GM12878 (cell line): ENCODE measurements around the gene UBTF. TPM values are rescaled to one million over a fixed set of nuclear protein-coding genes. Genes with fewer than 3 reads are reported as not detected.

Experiments used
- ATAC-seq: fragments of 200-7000 bp; cut with Tn5 transposase; 3 replicates; pipeline ENCODE4 v1.9.1; 2020; ENCODE audit warnings: mild to moderate bottlenecking, moderate library complexity
- BruUV-seq: library from RNA; stranded (reverse); fragments of 400-500 nt; replicated peaks from 2 replicates; lab custom pipeline; 2021; lab: Mats Ljungman, UMichigan
- CTCF ChIA-PET: fragments of 300-600 bp; sonication (Branson Sonifier 250); formaldehyde crosslinking; extraction: SDS; loops from one replicate; lab custom pipeline; 2021; ENCODE audit warnings: inconsistent platforms; lab: Yijun Ruan, JAX
- POLR2A ChIA-PET: fragments of 350-600 bp; formaldehyde crosslinking; extraction: SDS; loops from one replicate; lab custom pipeline; 2021; ENCODE audit warnings: inconsistent platforms; lab: Charles Lee
- RAD21 ChIA-PET: fragments of 300-600 bp; sonication (Branson Sonifier 250); formaldehyde crosslinking; loops from one replicate; lab custom pipeline; 2023; ENCODE audit warnings: antibody characterized with exemption; ENCODE audit not compliant: unreplicated experiment; lab: Charles Lee
- SMC1A ChIA-PET: fragments of 300-600 bp; sonication (Branson Sonifier 250); formaldehyde crosslinking; loops from one replicate; lab custom pipeline; 2023; ENCODE audit not compliant: unreplicated experiment, uncharacterized antibody; lab: Charles Lee
- DNase-seq: peaks from one replicate; pipeline ENCODE4 v3.0.0-alpha.2; 2011; ENCODE audit warnings: low read depth, low spot score
- FAIRE-seq: peaks from 3 replicates; lab custom pipeline; 2011; peaks lifted over from hg19 to GRCh38; lab: Jason Lieb, UNC
- H2AFZ ChIP-seq: 2 replicates; pipeline ENCODE4 v1.6.0; 2011; ENCODE audit warnings: low read depth, low read length, control low read depth; ENCODE audit not compliant: control insufficient read depth
- H3K27ac ChIP-seq: 2 replicates; pipeline ENCODE4 v1.5.1; 2011; ENCODE audit warnings: control low read depth; ENCODE audit not compliant: control insufficient read depth, insufficient read depth
- H3K27me3 ChIP-seq, 2 experiments: replicated peaks in 1 of 2; 2 replicates each; pipeline versions ENCODE4 v1.6.0 to v1.6.1; 2011; ENCODE audit warnings: low read length in 1 of 2; ENCODE audit not compliant: control insufficient read depth in 2 of 2, insufficient read depth in 2 of 2
- H3K36me3 ChIP-seq, 2 experiments: 2 replicates each; pipeline ENCODE4 v1.5.1; 2011; ENCODE audit warnings: low read length in 1 of 2; ENCODE audit not compliant: control insufficient read depth in 2 of 2, insufficient read depth in 2 of 2
- H3K4me1 ChIP-seq: 2 replicates; pipeline ENCODE4 v1.6.1; 2011; ENCODE audit warnings: mild to moderate bottlenecking, low read length, moderate library complexity, mixed read lengths; ENCODE audit not compliant: control insufficient read depth, insufficient read depth
- H3K4me2 ChIP-seq: 2 replicates; pipeline ENCODE4 v1.6.0; 2011; ENCODE audit warnings: control low read depth; ENCODE audit not compliant: control insufficient read depth, insufficient read depth
- H3K4me3 ChIP-seq: fragments of 200-600 bp; sonication (generic); 2 replicates; pipeline ENCODE4 v1.5.1; 2016
- H3K79me2 ChIP-seq: 2 replicates; pipeline ENCODE4 v1.6.0; 2011; ENCODE audit warnings: low read length; ENCODE audit not compliant: control insufficient read depth, insufficient read depth
- H3K9ac ChIP-seq: 2 replicates; pipeline ENCODE4 v1.8.0; 2011; ENCODE audit warnings: low read length, control low read depth, mixed read lengths; ENCODE audit not compliant: control insufficient read depth, insufficient read depth
- H3K9me3 ChIP-seq: replicated peaks from 3 replicates; pipeline ENCODE4 v1.5.1; 2011; ENCODE audit warnings: mild to moderate bottlenecking, low read length; ENCODE audit not compliant: control insufficient read depth, insufficient read depth
- H4K20me1 ChIP-seq: 2 replicates; pipeline ENCODE4 v1.6.0; 2011; ENCODE audit not compliant: control insufficient read depth, insufficient read depth
- FOXK2 ChIP-seq: fragments of 450-650 bp; IDR thresholded peaks from 2 replicates; pipeline ENCODE4 v1.6.1; 2017; ENCODE audit warnings: mild to moderate bottlenecking, moderate library complexity
- MEF2A ChIP-seq: IDR thresholded peaks from 2 replicates; pipeline ENCODE4 v1.6.1; 2011; ENCODE audit warnings: low read depth, mild to moderate bottlenecking, low read length, moderate library complexity; ENCODE audit not compliant: insufficient read depth
- MTA3 ChIP-seq: IDR thresholded peaks from 2 replicates; pipeline ENCODE4 v1.6.1; 2012; ENCODE audit warnings: low read length, inconsistent platforms, borderline replicate concordance
- PML ChIP-seq: IDR thresholded peaks from 2 replicates; pipeline ENCODE4 v1.6.1; 2012; ENCODE audit warnings: low read length, inconsistent platforms
- POLR2A ChIP-seq: IDR thresholded peaks from 2 replicates; pipeline ENCODE4 v1.6.1; 2011; ENCODE audit warnings: low read depth, mild to moderate bottlenecking, low read length
- POLR2AphosphoS5 ChIP-seq: IDR thresholded peaks from 2 replicates; pipeline ENCODE4 v1.6.1; 2011; ENCODE audit warnings: mild to moderate bottlenecking, low read length, inconsistent platforms
- SMAD1 ChIP-seq: fragments of 450-650 bp; IDR thresholded peaks from 2 replicates; pipeline ENCODE4 v1.6.1; 2018; ENCODE audit warnings: mild to moderate bottlenecking, low read depth; ENCODE audit not compliant: partially characterized antibody
- SMAD5 ChIP-seq: IDR thresholded peaks from 2 replicates; pipeline ENCODE4 v1.6.1; 2016; ENCODE audit warnings: antibody characterized with exemption, low read depth
- TARDBP ChIP-seq: IDR thresholded peaks from 2 replicates; pipeline ENCODE4 v1.6.1; 2016; ENCODE audit warnings: borderline replicate concordance
- WGBS: methylation state at CpG from one replicate; pipeline ENCODE4 v1.1.6; 2016; ENCODE audit warnings: low lambda C conversion rate; ENCODE audit not compliant: insufficient replicate concordance, insufficient coverage; ENCODE audit errors: missing lambda C conversion rate; 5-methylcytosine and 5-hydroxymethylcytosine counted together
- in situ Hi-C: fragments of 300-500 bp; cut with MboI; formaldehyde crosslinking; loops from 9 replicates; pipeline ENCODE4 v1.14.3; 2018; ENCODE audit warnings: mixed read lengths
- intact Hi-C: fragments of 100-400 bp; cut with micrococcal nuclease; formaldehyde crosslinking; loops from one replicate; pipeline ENCODE4 v1.14.2; 2022; ENCODE audit not compliant: unreplicated experiment
- polyA plus RNA-seq, 11 experiments: library from polyadenylated mRNA; depleted of rRNA in 4 of 11; unstranded in 6 of 11; stranded (reverse) in 5 of 11; fragments of >200 nt; fragmentation: Nextera tagmentation in 4 of 11; fragmentation: Illumina TruSeq in 1 of 11; extraction: Ambion mirVana in 4 of 11; extraction: Trizol in 1 of 11; gene quantifications; 1 replicate in 1 of 11; 2 replicates in 10 of 11; pipeline versions ENCODE4 v1.2.1 to v1.2.3, GENCODE V29; 2011 to 2016; ENCODE audit warnings: inconsistent platforms in 2 of 11, missing spikeins in 2 of 11, low read depth in 1 of 11
- total RNA-seq, 4 experiments: library from RNA; depleted of rRNA in 3 of 4; stranded (reverse); fragments of >200 nt in 3 of 4; fragmentation: Illumina TruSeq in 1 of 4; extraction: Trizol in 1 of 4; gene quantifications; 2 replicates each; pipeline versions ENCODE4 v1.2.1 to v1.2.3, GENCODE V29; 2013 to 2021
- TF ChIP-seq, protein P1 (sequence below), 3 experiments: IDR thresholded peaks in 2 of 3; conservative IDR thresholded peaks in 1 of 3; 2 replicates each; pipeline ENCODE4 v1.5.1; 2011; ENCODE audit warnings: low read depth in 3 of 3, low read length in 3 of 3, mild to moderate bottlenecking in 3 of 3, control low read depth in 2 of 3, moderate library complexity in 2 of 3, inconsistent platforms in 1 of 3, mixed read lengths in 1 of 3; ENCODE audit not compliant: control insufficient read depth in 2 of 3, insufficient read depth in 1 of 3; ENCODE audit errors: extremely low read depth in 1 of 3
- TF ChIP-seq, protein P2 (sequence below): IDR thresholded peaks from 2 replicates; pipeline ENCODE4 v1.6.1; 2012; ENCODE audit warnings: improper control_type of control experiment, low read depth, low read length; ENCODE audit not compliant: insufficient replicate concordance

The UBTF gene
- total and polyA plus RNA-seq, 10 of the 15 experiments (the other 5 are each of a cell fraction or from before 2014, with no cell fraction given) = 2.2 to 124 (median 79.6) TPM

DNA sequence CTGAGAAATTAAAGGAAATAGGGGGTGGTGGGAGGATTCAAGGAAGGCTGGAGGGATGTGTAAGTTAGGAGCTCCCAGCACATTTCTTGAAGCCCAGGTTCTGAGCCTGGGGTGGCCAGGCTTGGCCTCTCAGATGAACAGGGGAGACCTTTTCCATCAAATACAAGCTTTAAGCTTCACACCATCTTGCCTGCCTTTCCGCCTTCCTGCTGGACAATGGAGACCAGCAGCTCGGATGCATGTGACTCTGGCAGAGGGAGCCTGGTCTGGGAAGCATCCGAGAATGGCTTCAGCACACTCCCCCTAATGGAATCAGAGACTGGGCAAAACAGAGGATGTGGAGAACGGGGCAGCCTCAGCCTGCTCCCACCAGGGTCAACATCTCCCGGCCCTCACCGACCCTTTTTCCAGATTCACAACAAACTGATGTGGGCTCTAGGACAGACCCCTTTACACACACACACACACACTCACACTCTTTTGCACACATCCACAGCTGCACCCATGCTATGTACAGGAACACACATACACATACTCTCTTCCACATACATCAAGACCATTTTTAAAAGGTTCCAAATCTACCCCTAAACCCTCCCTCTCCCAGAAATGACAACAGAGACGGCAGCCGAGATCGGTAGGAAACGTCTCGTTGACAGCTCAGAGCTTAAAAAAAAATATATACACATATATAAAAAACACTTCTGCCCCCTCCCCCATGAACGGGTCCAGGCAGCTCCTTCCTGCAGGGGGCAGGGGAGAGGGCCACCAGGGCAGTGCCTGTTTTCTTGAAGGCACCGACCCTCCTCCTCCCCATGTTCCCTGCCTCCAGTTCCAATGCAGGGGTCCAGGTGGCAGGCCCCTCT lies 13.3 kb downstream of the UBTF start:
- no peak for FAIRE-seq

More for the DNA sequence above, 13.3 kb downstream of the UBTF start:
- peaks cover 2% of the 10 kb centered on the region; the same call in 1 of the 2 replicates for H4K20me1 ChIP-seq
- TF ChIP-seq SMAD5 = 0 out of 2 replicates have a peak, but pooled peaks have one; percentile 17
- TF ChIP-seq POLR2A = peak; percentile 57; the same call in 1 of the 2 replicates
- TF ChIP-seq POLR2AphosphoS5 = peak; percentile 49; the same call in 1 of the 2 replicates
- TF ChIP-seq, protein P1, sequence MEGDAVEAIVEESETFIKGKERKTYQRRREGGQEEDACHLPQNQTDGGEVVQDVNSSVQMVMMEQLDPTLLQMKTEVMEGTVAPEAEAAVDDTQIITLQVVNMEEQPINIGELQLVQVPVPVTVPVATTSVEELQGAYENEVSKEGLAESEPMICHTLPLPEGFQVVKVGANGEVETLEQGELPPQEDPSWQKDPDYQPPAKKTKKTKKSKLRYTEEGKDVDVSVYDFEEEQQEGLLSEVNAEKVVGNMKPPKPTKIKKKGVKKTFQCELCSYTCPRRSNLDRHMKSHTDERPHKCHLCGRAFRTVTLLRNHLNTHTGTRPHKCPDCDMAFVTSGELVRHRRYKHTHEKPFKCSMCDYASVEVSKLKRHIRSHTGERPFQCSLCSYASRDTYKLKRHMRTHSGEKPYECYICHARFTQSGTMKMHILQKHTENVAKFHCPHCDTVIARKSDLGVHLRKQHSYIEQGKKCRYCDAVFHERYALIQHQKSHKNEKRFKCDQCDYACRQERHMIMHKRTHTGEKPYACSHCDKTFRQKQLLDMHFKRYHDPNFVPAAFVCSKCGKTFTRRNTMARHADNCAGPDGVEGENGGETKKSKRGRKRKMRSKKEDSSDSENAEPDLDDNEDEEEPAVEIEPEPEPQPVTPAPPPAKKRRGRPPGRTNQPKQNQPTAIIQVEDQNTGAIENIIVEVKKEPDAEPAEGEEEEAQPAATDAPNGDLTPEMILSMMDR (IDR thresholded peaks at IDR 0.05 in 2 of 3, conservative IDR thresholded peaks at IDR 0.05 in 1 of 3; ENCODE audit: control insufficient read depth in 2 of 3, extremely low read depth in 1 of 3, insufficient read depth in 1 of 3, low read depth in 3 of 3, low read length in 3 of 3) = 0 out of 6 replicates have a peak, but pooled peaks of 1 of the 3 experiments have one; percentile 17
- TF ChIP-seq MTA3 = 0 out of 2 replicates have a peak, but pooled peaks have one; percentile 61
- peak; percentile 91; the same call in 1 of the 2 replicates for TF ChIP-seq TARDBP
- TF ChIP-seq SMAD1 = no peak
- TF ChIP-seq, protein P2, sequence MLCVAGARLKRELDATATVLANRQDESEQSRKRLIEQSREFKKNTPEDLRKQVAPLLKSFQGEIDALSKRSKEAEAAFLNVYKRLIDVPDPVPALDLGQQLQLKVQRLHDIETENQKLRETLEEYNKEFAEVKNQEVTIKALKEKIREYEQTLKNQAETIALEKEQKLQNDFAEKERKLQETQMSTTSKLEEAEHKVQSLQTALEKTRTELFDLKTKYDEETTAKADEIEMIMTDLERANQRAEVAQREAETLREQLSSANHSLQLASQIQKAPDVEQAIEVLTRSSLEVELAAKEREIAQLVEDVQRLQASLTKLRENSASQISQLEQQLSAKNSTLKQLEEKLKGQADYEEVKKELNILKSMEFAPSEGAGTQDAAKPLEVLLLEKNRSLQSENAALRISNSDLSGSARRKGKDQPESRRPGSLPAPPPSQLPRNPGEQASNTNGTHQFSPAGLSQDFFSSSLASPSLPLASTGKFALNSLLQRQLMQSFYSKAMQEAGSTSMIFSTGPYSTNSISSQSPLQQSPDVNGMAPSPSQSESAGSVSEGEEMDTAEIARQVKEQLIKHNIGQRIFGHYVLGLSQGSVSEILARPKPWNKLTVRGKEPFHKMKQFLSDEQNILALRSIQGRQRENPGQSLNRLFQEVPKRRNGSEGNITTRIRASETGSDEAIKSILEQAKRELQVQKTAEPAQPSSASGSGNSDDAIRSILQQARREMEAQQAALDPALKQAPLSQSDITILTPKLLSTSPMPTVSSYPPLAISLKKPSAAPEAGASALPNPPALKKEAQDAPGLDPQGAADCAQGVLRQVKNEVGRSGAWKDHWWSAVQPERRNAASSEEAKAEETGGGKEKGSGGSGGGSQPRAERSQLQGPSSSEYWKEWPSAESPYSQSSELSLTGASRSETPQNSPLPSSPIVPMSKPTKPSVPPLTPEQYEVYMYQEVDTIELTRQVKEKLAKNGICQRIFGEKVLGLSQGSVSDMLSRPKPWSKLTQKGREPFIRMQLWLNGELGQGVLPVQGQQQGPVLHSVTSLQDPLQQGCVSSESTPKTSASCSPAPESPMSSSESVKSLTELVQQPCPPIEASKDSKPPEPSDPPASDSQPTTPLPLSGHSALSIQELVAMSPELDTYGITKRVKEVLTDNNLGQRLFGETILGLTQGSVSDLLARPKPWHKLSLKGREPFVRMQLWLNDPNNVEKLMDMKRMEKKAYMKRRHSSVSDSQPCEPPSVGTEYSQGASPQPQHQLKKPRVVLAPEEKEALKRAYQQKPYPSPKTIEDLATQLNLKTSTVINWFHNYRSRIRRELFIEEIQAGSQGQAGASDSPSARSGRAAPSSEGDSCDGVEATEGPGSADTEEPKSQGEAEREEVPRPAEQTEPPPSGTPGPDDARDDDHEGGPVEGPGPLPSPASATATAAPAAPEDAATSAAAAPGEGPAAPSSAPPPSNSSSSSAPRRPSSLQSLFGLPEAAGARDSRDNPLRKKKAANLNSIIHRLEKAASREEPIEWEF = no peak
- no peak for TF ChIP-seq FOXK2
- peak; percentile 32; the same call in 1 of the 2 replicates for TF ChIP-seq PML
- no peak for TF ChIP-seq MEF2A
- TF ChIP-seq, all 136 proteins: peak for 7
- ChIA-PET POLR2A (interaction anchor here (0.5 to 0.8 kb wide), 3 partner anchors 12 to 155 kb away, joined by 3 to 5 read pairs (median 3); no protein-coding TSS in a partner anchor), CTCF (interaction anchor here (0.6 to 7.0 kb wide), 5 partner anchors 11 to 141 kb away, joined by 3 to 135 read pairs (median 3); partner anchors contain the start of gene GRN), RAD21 (interaction anchor here (0.6 to 1.1 kb wide), 2 partner anchors 139 to 158 kb away, joined by 3 read pairs; partner anchors contain the start of genes FAM171A2 and GRN), SMC1A (interaction anchor here (0.9 kb wide), 1 partner anchor 154 kb away, joined by 3 read pairs; no protein-coding TSS in a partner anchor)
- no peak overlapping the region for H3K4me3 ChIP-seq
- in situ Hi-C loops (loop anchor here (25.0 kb wide), 1 partner anchor 306 kb away; the partner anchor contains the start of gene GPATCH8), intact Hi-C loops (no loop called here)
- no peak overlapping the region for H3K27ac ChIP-seq
- BruUV-seq = no TSS peak
- no peak for DNase-seq
- 56% methylated on average over 13 of the region's 13 CpGs for WGBS
- ATAC-seq = no peak
- H3K27me3 ChIP-seq = no peaks in the 10 kb centered on the region
- peaks cover 23% of the 10 kb centered on the region for H3K4me1 ChIP-seq
- H3K9ac ChIP-seq = no peak overlapping the region
- H2AFZ ChIP-seq = no peak overlapping the region
- H3K79me2 ChIP-seq = peaks cover 5% of the 10 kb centered on the region
- no peak overlapping the region for H3K4me2 ChIP-seq
- H3K36me3 ChIP-seq = peaks cover 25% of the 10 kb centered on the region in 2 experiments; a peak in 3 of 4 replicates
- H3K9me3 ChIP-seq = no peaks in the 10 kb centered on the region
